HG02642 (cell line): ENCODE data around the gene FGGY.
"Not testable (repeated sequence)": the region's sequence is repeated elsewhere in the genome, so short reads cannot be mapped to it uniquely, and the experiment has no call there.

Source experiments
- ATAC-seq: cut with Tn5 transposase; IDR thresholded peaks from one replicate; pipeline ENCODE4 v1.9.1; 2021; ENCODE audit warnings: mild to moderate bottlenecking; ENCODE audit not compliant: unreplicated experiment, poor library complexity

FGGY gene

DNA sequence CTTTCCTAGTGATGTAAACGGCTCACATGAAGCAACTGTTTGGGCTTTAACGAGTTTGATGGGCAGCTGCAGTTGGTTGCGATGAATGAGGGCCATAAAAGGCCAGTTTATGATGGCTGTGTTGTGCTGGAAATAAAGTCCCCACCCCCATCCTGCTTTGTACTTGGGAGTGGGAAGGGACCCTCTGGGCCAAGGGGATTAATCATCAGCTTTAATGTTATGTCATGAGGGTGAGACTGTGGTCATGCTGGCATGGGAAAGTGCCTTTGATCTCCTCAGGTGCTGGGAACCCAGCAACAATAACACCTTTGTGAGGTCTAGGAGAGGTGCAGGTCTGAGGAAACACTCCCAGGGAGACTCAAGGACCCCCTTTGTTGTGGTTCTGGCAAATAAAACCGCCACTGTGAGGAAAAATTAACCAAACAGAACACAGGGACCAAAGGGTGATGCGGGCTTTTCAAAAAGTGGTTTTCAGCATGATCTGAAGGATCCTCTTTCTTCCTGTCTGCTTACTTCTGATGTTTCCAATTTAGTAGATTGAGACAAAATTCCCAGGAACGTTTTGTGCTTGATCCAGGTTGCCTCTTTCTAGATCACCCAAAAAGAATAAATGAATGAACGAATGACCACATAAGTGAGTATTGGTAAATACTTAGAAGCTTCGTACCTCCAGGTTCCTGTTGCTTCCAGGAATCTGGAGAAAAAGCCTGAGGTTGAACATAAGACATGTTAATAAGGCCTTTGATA lies 260.1 kb downstream of the FGGY start:
- ATAC-seq = no peak

DNA sequence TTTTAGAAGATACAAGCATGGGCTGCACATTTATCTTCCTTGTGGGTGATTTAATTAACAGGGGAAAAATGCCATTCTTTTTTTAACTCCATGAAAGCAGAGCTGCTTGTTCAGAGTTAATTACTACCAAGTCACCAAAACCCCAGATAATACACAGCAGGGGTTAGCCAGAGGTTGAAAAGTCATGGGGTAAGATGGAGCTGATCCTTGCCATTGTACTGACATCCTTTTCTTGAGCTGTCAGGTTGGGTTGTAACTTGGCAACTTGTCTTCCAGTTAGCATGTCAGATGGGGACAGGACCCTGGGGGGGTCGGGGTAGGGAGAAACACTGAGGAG lies 260.6 kb downstream of the FGGY start:
- ATAC-seq = no peak

DNA sequence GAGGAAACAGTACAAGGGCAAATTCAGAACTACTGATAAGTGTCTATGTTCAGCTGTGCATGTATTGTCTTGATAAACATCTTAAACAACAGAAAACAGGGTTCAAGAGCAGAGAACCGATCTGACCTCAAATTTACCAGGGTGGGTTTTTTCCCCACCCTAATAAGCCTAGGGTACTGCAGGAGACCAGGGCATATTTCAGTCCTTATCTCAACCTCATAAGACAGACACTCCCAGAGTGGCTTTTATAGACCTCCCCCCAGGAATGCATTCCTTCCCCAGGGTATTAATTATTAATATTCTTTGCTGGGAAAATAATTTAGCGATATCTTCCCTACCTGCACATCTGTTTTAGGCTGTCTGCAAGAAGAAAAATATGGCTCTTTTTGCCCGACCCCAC lies 261.7 kb downstream of the FGGY start:
- not testable (repeated sequence) for ATAC-seq

DNA sequence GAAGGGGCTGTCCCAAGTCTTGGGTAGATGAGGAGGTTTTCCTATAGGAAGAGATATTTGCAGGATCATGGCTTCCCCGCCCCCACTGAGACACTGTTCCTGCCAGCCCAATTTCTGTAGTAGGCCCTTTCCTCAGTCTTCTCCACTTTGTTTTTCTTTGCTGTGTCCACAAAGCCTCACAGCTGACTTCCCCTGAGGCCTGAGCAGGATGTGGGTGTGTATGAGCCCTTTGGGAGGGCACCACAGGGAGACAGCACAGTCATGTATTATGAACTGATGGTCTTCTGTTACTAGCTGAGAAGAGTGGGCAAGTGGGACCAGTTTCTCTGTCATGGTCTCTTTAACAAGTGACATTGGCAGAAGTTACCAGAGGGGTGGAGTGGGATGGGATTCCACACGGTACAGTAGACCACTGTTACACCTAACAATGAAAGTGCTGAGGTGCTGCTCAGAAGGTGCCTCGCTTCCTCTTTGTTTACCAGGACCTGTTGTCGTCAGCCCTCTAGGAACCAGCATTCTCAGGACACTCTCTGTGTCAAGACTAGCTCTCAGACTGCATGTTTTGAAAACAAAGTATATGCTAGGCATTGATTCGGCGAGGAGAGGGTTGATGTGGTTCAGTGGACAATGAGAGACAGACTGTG lies 264.0 kb downstream of the FGGY start:
- peak; percentile 50 for ATAC-seq

DNA sequence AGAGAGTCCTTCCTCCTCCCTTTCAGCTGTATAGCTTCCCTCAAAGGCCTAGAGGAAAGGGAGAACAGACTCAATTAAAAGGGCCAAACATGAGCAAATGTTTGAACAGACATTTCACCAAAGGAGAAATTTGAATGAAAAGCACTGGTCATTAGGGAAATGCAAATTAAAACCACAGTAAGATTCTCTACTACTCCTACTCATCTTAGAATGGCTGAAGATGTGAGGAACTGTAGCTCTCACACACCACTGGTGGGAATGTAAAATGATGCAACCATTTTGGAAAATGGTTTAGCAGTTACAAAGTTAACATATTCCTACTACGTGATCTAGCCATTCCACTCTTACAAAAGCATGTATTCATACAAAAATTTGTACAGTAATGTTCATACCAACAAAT lies 264.9 kb downstream of the FGGY start:
- no peak for ATAC-seq

DNA sequence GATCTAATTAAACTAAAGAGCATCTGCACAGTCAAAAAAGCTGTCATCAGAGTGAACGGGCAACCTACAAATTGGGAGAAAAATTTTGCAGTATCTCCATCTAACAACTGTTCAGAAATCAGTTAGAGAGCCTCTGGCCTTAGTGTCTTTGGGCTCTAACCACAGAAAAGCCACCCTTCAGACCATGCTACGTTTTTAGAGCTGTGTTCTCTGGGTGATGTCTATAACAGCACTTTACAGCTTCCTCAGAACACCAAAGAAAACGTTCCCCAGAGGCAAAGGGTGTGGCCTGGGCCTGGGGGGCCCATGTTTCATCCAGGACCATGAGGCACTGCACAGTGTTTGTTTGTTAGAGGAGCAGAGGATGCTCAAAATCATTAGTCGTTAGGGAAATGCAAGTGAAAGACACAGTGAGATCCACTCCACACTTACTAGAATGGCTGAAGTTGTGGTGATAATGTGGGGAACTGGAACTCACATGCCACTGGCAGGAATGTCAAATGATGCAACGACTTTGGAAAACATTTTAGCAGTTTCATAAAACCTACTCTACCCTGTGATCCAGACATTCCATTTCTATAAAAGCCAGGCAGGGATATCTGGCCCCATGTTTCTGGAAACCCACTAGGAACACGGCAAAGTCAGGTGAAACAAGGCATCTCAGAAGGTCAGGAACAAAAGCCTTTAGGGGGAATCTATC lies 267.4 kb downstream of the FGGY start:
- ATAC-seq = no peak

DNA sequence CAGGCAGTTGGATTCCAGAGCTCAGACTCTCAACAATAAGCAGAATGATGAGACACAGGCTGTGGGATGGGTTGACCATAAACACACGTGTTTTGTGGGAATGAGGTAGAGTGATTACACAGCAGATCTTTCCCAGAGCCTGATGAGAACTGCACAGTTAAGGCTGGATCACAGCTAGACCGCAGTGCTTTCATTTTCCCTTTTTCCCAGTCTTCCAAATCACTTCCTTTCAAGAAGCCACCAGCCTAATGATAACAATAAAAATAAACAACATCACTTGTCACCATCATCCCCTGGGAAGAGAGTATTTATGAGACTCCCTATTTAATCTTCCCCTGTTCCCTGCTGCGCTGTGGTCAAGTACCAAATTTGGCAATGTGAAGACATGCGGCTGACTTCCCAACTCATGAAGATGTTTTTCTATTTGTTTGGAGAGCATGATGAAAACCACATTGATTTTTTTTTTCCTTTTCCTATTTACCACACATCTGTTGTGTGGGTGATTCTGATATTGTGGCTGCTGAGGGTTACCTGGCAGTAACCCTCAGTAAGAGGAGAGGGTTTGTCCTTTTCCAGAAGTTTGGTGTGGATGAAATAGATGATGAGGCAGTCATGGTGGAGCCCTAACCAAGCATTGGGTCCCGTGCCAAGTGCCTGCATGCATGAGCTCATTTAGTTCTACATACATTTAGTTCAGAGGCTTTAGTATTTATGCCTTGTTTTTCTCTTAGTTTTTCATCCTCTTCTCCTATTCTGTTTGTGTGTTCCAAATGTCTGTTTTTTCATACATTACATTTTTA lies 268.9 kb downstream of the FGGY start:
- ATAC-seq = no peak

DNA sequence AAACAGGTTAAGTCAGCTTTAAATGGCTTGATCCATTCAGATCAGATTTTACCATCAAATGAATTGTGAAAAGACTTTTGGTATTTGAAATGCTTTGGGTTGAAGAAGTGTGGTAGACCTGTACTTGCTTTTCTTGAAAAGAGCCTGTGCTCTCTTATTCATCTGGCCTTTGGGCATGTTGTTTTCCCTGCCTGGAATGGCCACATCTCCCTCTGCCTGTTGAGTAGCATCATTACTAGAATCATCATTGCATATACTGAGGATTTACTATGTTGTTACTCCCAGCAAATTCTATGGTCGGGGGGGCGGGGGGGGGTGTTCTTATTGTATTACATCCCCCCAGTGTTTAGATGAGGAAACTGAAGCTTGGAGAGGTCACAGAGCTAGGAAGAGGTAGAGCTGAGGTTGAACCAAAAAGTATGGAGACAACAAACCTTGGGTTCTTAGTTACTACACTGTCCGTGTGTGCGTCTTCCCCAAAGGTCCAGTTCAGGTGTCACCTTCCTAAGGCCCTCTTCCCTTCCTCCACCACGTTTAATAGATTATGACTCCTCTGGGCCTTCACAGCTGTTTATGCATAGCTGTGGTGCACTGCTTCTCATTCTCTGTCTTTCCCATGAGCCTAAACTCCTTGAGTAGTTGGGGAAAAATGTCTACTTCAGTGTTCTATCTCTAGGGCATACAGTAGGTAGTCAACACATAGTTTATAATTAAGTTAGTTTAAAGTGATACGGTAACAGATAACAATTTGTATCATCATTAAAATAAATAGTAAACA lies 271.5 kb downstream of the FGGY start:
- ATAC-seq = no peak

DNA sequence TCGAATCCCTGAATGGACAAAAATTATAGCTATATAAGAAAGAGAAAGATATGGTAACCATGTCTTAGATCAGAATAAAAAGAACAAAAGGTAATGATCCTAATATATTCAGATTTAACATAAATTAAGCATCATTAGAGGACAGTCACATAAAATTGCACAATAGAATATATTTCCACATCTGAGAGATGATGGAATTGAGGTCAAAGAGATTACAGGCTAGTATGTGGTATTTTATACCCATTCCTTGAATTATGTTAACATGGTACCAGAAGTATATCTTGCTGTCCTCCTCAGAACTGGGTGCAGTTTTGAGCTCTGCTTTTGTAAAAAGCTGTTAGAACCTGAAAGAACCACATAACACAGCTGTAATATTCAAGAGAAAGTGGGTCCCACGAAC lies 272.3 kb downstream of the FGGY start:
- no peak for ATAC-seq

DNA sequence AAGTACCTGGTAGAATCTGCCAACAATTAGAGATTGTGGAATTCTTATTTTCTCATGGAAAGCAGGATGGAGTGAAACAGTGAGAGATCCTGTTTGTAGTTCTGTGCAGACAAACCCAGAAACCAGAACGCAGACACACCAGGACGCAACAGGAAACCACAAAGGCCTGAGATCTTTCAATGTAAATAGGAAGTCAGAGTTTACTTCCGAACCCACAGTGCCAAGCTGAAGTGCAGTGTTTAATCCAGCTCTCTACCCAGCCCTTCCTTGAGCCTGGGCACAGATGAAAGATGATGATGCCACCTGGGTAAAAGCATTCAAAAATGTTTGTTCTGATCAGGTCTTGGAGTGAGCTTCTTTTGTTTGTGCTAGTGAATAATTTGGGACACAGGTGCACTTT lies 273.6 kb downstream of the FGGY start:
- ATAC-seq = peak; percentile 80

DNA sequence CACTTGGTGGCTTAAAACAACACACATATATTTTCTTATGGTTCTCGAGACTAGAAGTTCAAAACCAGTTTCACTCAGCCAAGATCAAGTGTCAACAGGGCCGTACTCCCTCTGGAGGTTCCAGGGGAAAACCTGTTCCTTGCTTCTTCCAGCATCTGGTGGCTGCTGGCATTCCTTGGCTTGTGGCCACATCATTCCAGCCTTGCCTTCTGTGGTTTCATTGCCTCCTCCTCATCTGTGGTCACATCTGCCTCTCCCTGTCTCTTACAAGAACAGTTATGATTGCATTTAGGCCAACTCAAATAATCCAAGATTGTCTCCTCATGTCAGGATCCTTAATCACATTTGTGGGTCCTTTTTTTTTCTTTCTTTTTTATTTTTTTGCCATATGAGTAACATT lies 277.2 kb downstream of the FGGY start:
- no peak for ATAC-seq

DNA sequence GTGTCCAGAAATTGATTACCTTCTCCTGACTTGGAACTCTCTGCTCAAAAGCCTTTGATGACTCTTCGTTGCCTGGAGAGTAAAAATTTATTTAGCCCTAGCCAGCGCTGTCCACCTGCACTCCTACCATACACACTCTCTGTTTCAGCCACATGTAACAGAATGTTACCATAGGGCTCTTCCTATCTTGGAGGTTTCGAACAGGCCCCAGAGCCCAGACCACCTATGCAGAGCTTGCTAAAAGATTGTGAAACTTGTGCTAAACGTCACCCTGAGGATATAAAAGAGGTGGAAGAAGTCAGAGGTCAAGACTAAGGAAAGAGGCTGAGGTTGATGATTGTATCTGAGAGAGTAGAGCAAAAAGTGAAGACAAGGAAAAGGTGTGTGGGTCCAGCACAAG lies 280.9 kb downstream of the FGGY start:
- ATAC-seq = no peak

DNA sequence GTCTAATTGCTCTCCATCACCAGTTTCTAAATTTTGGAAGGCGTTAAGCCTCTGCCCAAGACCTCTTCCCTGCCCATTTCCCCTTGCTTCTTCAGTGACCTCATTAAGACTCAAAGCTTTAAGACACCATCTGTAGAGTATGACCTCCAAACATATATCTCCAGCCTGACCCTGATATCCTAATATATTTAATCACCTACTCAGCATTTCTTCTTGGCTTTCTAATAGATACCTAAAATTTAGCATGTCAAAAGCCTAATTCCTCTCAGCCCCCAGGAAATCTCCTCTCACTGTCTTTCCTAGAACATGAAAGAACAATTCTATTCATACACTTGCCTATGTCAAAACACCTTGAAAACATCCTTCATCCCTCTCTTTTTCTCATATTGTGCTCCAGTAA lies 282.3 kb downstream of the FGGY start:
- ATAC-seq = no peak

DNA sequence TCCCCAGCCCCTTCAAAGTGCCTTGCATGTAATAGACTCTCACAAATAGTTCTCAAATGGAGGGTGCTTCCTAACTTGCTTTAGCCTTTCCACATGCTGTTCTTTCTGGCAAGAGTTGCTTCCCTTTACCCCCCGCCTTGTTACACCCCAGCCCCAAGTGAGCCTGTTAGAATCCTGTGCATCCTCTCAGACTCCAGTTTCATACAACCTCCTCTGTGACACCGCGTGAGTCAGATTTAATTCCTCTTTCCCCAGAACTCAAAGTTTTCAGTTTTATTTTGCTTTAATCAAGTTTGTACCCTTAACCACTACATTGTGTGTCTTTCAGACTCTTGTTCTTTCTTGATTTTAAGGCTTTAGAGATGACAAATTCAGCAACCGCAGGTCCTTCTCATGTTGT lies 283.4 kb downstream of the FGGY start:
- no peak for ATAC-seq

DNA sequence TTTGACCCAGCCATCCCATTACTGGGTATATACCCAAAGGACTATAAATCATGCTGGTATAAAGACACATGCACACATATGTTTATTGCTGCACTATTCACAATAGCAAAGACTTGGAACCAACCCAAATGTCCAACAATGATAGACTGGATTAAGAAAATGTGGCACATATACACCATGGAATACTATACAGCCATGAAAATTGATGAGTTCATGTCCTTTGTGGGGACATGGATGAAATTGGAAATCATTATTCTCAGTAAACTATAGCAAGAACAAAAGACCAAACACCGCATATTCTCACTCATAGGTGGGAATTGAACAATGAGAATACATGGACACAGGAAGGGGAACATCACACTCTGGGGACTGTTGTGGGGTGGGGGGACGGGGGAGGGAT lies 295.5 kb downstream of the FGGY start:
- ATAC-seq = not testable (repeated sequence)

DNA sequence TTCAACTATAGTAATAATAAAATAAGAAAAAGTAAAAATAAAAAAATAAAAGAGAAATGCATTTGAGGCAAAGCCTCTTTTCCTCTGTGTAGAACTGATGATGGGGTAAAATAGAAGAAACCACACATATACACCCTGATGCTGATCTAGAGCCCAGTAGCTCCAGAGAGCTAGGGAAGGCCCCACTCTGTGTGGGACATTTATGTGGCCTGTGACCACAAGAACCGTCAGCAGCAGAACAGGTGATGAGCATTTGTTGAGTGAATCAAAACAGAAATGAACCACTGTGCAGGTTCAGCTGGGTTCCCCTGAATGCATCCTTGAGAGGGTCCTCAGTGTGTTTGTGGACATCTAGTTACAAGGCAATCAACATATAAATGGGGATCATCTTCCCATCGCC lies 296.0 kb downstream of the FGGY start:
- no peak for ATAC-seq

DNA sequence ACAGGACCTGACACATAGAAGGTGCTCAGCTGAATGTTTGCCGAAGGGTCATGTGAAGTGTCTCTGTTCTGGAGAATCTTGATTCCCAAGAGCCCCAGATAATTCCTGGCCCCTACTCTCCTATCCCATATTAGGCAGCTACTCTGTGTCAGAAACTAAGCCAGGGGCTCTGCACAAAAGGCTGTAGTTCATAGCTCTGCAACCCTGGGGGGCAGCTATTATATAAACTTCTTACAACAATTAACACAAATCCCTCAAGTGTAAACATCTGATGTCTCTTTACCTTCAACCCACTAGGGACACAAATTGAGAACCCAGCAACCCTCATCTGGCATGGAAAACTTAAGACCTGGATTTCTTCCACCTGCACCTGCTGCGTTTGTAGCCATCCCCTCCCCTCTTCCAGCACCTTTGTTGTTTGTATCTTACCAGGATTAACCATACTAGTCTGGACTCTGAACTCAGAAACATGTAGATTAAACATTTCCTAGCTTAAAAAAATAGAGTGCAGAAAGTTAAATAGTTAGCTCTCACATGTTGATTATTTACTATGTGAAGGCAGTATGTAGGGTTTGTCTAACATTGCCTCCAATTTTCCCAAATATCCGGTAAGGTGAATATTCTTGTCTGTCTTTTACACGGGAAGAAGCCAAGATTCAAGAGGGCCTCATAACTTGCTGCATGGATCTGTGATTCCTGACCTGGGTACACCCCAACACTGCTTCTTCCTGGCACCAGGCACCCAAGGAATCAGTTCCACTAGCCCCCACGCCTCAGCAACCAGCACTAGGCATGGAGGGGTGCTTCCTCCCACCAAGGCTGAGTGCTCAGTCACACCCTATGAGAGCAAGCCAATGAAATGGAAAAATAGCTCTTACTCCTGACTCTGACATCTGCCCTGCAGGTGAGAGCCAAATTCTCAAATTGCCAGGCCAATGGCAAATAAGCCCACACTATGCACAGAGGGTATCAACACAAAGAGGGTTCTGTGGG lies 297.2 kb downstream of the FGGY start:
- ATAC-seq = no peak

DNA sequence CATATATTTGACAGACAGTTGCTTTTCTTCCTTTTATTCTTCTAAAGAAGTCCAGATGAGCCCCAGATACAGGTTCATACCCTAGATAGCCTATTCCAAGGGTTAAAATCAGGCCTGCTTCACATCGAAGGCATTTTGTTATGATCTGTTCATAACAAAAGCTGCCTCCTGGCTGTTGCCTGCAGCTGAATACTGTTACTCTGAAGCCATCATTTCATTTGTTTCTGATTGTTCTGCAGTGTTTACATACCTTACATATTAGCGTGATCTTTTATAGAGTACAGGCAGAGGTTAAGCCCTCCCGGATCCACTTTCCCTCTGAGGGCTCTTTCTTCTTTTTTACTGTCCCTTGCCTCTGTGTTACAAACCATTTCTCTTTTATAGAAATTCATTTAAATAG lies 298.9 kb downstream of the FGGY start:
- no peak for ATAC-seq

DNA sequence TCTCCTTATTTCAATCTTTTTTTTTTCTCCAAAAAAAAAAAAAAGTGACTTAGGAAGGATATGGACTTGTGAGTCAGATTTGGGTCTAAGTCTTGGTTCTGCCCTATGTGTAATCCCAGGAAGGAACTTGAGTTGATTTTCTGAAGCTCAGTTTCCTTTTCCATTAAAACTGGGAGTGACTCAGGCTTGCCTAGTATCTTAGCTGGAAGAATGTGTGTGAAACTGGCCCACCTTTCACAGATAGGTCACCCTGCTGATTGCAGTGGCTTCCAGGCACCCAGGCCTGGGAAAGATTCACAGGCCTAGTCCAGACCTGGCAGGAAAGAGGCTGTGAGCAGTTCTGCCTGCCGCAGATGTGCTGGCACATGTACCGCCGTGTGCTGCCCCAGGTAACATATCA lies 299.5 kb downstream of the FGGY start:
- no peak for ATAC-seq
